Urinary bladder (tissue), 4 donors: ENCODE results near the gene KRCC1. TPM values are rescaled to one million over a fixed set of nuclear protein-coding genes. Genes with fewer than 3 reads are reported as not detected.
"Not testable (repeated sequence)": the region's sequence is repeated elsewhere in the genome, so short reads cannot be mapped to it uniquely, and the experiment has no call there.

Experiments used
- DNase-seq: peaks from one replicate; pipeline ENCODE4 v3.0.0-alpha.2; 2015; ENCODE audit errors: extremely low spot score
- H3K27ac ChIP-seq: one replicate; pipeline ENCODE4 v1.5.1; 2013; ENCODE audit warnings: low read depth, mild to moderate bottlenecking, moderate library complexity
- H3K36me3 ChIP-seq: one replicate; pipeline ENCODE4 v1.6.1; 2013; ENCODE audit warnings: mild to moderate bottlenecking, moderate library complexity; ENCODE audit not compliant: insufficient read depth
- H3K4me1 ChIP-seq: one replicate; pipeline ENCODE4 v1.6.1; 2013; ENCODE audit warnings: mild to moderate bottlenecking, moderate library complexity; ENCODE audit not compliant: insufficient read depth
- H3K4me3 ChIP-seq: one replicate; pipeline ENCODE4 v1.5.1; 2013; ENCODE audit warnings: low read depth, low read length
- WGBS: extraction: QIAGEN DNeasy Blood & Tissue Kit; methylation state at CpG from one replicate; pipeline ENCODE4 v1.1.7; 2013; 5-methylcytosine and 5-hydroxymethylcytosine counted together
- polyA plus RNA-seq: library from polyadenylated mRNA; stranded (reverse); fragments of 200-250 nt; gene quantifications from one replicate; pipeline ENCODE4 v1.2.3, GENCODE V29; 2013
- total RNA-seq: library from RNA; depleted of rRNA; stranded (reverse); fragments of >200 nt; gene quantifications from one replicate; pipeline ENCODE4 v1.2.3, GENCODE V29; 2014
- donor health status: healthy with polysubstance abuse.
- donor health status: healthy.

KRCC1 gene
- total and polyA plus RNA-seq, 2 donors = 28.0 to 35.3 TPM

DNA sequence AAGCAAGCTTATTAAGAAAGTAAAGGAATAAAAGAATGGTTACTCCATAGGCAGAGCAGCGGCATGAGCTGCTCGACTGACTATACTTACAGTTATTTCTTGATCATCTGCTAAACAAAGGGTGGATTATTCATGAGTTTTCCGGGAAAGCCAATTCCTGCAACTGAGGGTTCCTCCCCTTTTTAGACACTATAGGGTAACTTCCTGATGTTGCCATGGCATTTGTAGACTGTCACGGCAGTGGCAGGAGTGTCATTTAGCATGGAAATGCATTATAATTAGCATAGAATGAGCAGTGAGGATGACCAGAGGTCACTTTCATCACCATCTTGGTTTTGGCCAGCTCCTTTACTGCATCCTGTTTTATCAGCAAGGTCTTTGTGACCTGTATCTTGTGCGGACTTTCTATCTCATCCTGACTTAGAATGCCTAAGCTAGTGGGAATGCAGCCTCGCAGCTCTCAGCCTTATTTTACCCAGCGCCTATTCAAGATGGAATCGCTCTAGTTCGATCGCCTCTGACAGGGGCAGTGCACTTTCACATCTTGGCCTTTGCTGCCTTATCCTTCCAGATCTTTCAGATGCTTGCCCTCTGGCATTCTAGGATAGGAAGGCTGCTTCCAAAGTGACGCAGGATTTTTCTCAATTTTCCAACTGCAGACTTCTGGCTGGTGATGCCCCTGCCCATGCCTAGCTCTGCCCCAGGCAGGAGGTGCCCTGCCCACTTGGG lies 37.3 kb downstream of the KRCC1 start:
- H3K4me1 ChIP-seq, H3K27ac ChIP-seq, DNase-seq, H3K36me3 ChIP-seq, H3K4me3 ChIP-seq: not testable (repeated sequence)
- WGBS = 83% methylated on average over 11 of the region's 11 CpGs

DNA sequence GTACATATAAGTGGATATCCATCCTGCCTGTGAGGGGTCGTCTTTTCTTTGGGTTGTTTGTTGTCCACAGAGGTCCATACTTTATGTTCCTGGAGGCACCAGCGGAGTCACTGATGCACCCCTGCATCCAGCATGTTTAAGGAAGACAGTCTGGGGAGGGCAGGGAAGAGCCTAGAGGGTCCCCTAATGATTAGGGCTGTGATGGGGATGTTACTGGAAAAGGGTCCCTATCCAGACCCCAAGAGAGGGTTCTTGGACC lies 37.9 kb downstream of the KRCC1 start:
- not testable (repeated sequence) for H3K4me1 ChIP-seq, H3K4me3 ChIP-seq, H3K36me3 ChIP-seq, H3K27ac ChIP-seq, DNase-seq
- WGBS = 86% methylated on average over 2 of the region's 2 CpGs

DNA sequence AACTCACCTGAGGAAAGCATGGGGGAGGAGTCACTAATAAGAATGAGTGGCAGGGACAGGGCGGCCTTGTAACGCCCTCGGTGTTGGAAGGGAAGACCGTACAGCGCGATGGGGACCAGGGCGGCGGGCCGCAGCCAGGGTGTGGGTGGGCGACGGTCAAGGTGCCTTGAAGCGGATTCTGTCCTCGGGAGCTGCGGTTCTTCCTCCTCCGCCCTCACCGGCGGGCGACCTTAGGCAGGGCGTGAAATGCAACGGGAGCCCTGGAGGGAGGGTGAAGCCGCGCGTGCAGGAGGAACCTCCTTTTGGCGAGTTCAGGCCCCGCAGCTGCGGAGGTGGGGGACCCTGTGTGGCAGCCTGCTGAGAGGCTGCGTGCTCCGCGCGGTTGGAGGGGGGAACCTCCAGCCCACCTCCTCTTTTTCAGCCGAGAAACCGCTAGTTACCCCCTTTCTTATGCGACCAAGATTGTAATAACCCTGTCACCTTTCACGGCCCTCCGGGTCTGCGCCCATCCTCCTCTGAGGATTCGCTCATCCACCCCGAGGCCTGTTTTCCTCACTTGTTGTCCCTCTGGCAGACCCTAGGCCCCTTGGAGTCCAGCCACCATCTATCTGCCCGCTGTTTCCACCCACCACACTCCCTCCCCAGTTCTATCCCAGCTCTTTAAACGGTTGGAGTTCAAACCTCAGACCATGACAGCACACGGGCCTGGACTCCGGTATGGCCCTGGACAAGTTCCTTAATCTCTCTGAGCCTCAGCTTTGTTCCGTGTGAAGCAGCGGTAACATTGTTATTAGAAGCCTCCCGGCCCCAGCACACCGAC lies 38.4 kb downstream of the KRCC1 start:
- no peaks in the 10 kb centered on the region for H3K4me1 ChIP-seq
- H3K27ac ChIP-seq = no peak overlapping the region
- peak overlapping the region; percentile 50 for H3K4me3 ChIP-seq
- WGBS = 22% methylated on average over 46 of the region's 46 CpGs
- DNase-seq = no peak
- H3K36me3 ChIP-seq = no peaks in the 10 kb centered on the region

DNA sequence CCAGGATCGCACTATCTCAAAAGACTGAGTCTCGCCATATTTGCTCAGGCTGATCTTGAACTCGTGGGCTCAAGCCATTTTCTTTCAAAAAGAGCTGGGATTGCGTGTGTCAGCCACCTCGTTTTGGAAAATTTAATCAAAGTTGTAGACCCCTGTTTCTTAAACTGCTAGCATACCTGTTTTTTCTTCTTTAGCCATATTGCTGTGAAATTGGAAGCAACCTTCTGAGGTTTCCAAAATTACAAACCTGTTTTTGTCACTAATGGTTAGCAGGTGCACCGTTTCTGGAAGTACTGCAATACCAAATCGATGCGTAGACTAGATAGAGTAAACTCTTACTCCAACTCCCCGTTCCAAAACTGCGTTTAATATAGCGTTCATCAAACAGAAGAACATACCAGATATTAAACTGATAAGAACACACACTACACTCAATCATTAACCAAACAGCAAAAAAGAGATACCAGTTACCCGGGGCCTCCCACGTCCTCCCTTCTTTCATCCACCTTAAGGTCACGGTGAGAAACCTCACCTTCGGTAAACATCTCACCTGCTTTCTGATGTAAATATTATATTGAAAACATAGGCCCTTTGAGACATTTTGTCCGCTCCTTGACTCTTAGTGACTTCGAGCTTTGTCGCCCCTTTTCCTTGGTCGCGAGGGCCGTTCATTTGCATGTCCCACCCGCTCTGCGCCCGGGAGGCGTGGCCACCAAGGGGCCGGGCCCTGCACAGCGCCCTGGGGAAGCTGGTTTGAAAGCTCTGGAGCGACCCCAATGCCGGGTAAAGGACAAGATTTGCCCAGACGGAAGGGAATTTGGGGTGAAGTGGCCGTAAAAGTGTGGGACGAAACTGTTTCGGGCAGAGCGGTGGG lies 39.3 kb downstream of the KRCC1 start, which contains the start of gene RNU2-63P:
Gene RNU2-63P, minus strand, starts transcription at position 462 of the 874 bp plus-strand sequence.
- Histone ChIP-seq H3K4me3 (peak within 1 kb of the TSS; percentile 50), H3K4me1 (no peaks in the 10 kb centered on the region), H3K27ac (no peak within 1 kb of the TSS), H3K36me3 (no peaks in the 10 kb centered on the region)
- 10% methylated on average over 34 of the region's 34 CpGs for WGBS
- DNase-seq = peak; percentile 84

DNA sequence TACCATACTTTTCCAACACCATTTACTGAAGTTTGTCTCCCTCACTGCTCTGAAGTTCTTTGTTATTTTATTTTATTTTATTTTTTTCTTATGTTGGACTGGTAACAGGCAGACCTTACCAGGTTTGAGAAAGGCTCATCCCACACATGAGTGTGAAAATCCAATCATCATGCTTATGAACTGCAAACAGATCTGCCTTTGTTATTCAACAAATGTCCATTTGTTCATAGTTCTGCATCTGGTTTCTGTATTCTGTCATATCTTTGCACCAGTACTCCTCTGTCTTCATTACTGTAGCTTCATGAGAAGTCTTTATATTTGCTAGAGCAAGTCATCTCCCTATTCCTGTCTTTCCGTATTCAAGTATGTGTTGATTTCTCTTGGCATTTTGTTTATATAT lies 44.6 kb downstream of the KRCC1 start:
- DNase-seq = no peak
- WGBS = 49% methylated on average over 1 of the region's 1 CpG
- no peak overlapping the region for H3K4me3 ChIP-seq
- H3K4me1 ChIP-seq = no peaks in the 10 kb centered on the region
- H3K27ac ChIP-seq = no peak overlapping the region
- H3K36me3 ChIP-seq = no peaks in the 10 kb centered on the region

DNA sequence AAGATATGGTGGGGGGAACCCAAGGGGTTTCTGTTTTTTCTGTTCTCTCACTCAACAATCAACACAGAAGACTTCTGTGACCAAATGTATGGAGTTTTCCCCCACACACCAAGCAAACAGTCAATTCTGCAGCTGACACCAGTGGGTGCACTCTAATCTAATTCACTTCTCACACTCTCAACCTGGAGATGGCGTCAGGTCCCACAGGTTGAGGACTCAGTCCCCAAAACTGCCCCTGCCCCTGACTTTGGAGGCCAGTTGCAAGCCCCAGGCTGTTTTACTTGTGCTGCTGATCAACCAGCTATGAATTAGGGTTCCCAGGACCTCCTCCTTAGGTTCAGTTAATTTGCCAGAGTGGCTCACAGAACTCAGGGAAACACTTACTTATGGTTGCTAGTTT lies 45.4 kb downstream of the KRCC1 start:
- Histone ChIP-seq H3K36me3 (no peaks in the 10 kb centered on the region), H3K27ac (no peak overlapping the region), H3K4me3 (no peak overlapping the region), H3K4me1 (no peaks in the 10 kb centered on the region)
- DNase-seq = no peak
- WGBS = 95% methylated on average over 1 of the region's 1 CpG

DNA sequence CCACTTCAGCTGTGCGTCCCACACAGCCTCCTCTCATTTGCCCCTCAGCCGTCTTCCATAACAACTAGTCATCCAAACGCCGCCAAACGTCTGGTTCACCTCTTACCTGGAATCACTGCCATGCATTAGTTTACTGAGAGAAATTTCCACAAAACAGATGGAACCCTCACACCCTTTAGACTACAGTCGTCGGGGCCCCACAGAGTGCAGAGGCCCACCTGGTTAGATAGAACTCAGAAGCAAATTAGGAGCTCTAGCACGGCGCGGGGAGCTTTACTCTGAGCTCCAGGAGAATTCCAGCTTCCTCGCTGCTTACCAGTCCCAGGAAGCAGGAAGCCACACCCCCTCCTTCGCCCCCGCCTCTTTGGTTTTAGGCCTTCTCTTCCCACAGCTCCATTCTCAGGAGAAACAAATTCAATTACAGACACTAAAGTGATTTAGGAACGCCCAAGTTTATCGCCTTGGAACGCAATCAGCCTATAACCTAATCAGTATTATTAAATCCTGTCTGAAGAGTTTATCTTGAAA lies 48.6 kb downstream of the KRCC1 start:
- no peaks in the 10 kb centered on the region for H3K36me3 ChIP-seq
- WGBS = 91% methylated on average over 16 of the region's 16 CpGs
- H3K27ac ChIP-seq = no peak overlapping the region
- H3K4me3 ChIP-seq = no peak overlapping the region
- no peak for DNase-seq
- no peaks in the 10 kb centered on the region for H3K4me1 ChIP-seq

DNA sequence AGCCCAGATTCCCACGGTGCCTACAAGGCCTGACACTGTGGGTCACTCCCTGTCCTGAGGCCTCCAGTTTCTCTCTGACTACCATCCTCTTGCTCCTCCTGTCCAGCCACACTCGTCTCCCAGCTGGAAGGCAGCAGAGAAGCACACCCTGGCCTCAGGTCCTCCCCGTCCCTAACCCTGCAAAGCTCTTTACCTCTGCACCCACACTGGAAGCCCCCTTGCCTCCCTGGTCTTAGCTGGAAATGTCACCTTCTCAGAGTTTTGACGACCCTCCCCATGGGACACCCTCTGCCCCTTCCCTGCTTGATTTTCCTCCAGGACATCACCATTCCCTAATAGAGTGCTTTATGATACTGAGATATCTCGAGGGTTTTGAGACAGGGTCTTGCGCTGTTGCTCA lies 49.8 kb downstream of the KRCC1 start:
- WGBS = 90% methylated on average over 6 of the region's 6 CpGs
- H3K4me1 ChIP-seq = no peaks in the 10 kb centered on the region
- H3K27ac ChIP-seq = no peak overlapping the region
- no peak overlapping the region for H3K4me3 ChIP-seq
- DNase-seq = no peak
- H3K36me3 ChIP-seq = no peaks in the 10 kb centered on the region

DNA sequence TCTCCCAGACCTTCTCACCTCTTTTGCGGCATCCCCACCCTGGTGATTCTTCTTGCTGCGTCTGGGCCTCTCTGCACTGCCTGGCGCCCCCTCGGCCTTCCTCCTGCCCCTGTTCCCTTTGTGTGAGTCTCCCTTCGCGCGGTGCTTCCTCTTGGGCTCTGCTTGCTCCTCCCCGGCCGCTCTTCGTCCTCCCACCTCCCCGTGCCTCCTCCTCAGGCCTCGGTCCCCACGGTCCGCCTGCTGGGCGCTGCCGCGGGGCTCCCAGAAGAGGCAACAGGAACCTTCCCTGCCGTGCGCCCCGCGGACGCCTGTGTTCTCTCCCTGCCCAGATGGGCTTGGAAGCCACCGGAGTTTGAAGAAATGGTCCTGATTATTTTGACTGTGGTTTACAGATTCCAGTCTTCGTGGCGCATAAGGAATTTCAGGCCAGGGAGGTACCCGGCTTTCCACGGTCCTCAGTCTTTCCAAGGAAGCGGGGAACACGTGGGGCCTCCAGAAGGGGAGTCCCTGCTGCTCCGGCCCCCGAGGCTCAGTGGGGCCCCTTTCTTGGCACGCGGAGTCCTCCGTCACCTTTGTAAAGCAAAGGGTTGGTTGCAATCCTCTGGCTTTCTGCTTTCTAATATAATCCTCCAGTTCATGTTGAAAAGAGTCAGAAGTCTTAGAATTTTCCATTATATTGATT lies 52.4 kb downstream of the KRCC1 start:
- Histone ChIP-seq H3K27ac (no peak overlapping the region), H3K4me3 (no peak overlapping the region), H3K4me1 (no peaks in the 10 kb centered on the region), H3K36me3 (no peaks in the 10 kb centered on the region)
- no peak for DNase-seq
- WGBS = 32% methylated on average over 34 of the region's 34 CpGs

DNA sequence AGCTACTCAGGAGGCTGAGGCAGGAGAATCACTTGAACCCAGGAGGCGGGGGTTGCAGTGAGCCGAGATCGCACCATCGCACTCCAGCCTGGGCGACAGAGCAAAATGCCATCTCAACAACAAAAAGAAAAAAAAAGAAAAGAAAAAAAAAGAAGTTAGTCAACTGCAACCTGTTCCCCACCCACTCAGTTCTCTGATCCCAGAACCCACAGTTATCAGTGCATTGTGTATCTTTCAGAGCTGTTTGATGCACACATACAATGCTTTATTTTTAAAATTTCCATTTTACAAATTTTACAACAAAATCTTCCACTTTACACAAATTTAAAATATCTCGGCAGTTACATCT lies 53.2 kb downstream of the KRCC1 start:
- Histone ChIP-seq H3K27ac (no peak overlapping the region), H3K4me1 (no peaks in the 10 kb centered on the region), H3K4me3 (no peak overlapping the region), H3K36me3 (no peaks in the 10 kb centered on the region)
- no peak for DNase-seq
- 92% methylated on average over 6 of the region's 6 CpGs for WGBS

DNA sequence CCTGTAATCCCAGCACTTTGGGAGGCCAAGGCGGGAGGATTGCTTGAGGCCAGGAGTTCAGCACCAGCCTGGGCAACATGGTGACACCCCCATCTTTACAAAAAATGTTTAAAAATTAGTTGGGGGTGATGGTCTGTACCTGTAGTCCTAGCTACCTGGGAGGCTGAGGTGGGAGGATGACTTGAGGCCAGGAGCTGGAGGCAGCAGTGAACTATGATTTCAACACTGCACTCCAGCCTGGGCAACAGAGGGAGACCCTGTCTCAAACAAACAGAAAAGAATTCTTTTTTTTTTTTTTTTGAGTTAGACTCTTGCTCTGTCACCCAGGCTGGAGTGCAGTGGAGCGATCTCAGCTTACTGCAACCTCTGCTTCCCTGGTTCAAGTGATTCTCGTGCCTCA lies 55.1 kb downstream of the KRCC1 start:
- 63% methylated on average over 3 of the region's 3 CpGs for WGBS
- not testable (repeated sequence) for DNase-seq, H3K4me1 ChIP-seq

DNA sequence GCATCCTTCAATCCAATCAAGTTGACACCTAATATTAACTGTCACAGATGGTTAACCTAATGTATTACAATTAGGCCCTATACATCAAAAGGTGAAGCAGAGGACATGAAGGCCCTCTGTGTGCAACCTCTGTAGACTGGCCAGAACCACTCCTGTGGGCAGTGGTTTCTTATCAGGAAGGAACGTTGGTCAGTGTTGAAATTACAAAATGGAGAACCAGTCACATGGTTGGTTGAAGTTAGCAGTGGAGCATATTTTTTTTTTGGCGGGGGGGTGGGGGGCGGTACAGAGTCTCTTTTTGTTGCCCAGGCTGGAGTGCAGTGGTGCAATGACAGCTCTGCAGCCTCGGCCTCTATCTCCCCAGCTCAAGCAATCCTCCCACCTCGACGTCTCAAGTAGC lies 59.0 kb downstream of the KRCC1 start:
- WGBS = 86% methylated on average over 6 of the region's 6 CpGs
- H3K4me1 ChIP-seq = no peaks in the 10 kb centered on the region
- no peak overlapping the region for H3K4me3 ChIP-seq
- DNase-seq = no peak
- no peaks in the 10 kb centered on the region for H3K36me3 ChIP-seq
- no peak overlapping the region for H3K27ac ChIP-seq

More for the DNA sequence above, 55.1 kb downstream of the KRCC1 start:
- not testable (repeated sequence) for H3K27ac ChIP-seq, H3K4me3 ChIP-seq, H3K36me3 ChIP-seq

DNA sequence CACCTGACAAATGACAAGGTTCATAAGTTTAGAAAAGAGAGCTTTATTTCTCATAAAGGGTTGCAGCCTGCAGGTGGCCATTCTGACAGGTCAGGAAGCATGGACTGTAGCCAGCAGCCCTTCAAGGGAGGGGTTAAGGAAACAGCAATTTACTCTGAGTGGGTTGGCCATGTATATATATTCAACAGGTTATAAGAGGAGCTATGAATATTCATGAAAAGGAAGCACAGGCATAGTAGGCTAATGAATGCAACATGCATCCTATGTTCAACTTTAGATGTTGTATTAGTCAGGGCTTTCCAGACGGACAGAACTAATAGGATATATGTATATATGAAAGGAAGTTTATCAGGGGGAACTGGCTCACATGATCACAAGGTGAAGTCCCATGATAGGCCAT lies 59.8 kb downstream of the KRCC1 start:
- H3K36me3 ChIP-seq = no peaks in the 10 kb centered on the region
- WGBS = 73% methylated on average over 1 of the region's 1 CpG
- no peak overlapping the region for H3K27ac ChIP-seq
- H3K4me1 ChIP-seq = no peaks in the 10 kb centered on the region
- no peak for DNase-seq
- H3K4me3 ChIP-seq = no peak overlapping the region
